Stimulated activated CD8-positive, alpha-beta memory T cell treated with anti-CD3 and anti-CD28 coated beads, Interleukin-4, amount 100 ng/mL, for 4 hours (primary cell): ENCODE measurements around the gene ALKBH5.

Source experiments
- DNase-seq, 2 donors: peaks; one replicate each; pipeline ENCODE4 v3.0.0-alpha.2; 2020; ENCODE audit warnings: low read depth in 2 of 2, low spot score in 1 of 2

The ALKBH5 gene

DNA sequence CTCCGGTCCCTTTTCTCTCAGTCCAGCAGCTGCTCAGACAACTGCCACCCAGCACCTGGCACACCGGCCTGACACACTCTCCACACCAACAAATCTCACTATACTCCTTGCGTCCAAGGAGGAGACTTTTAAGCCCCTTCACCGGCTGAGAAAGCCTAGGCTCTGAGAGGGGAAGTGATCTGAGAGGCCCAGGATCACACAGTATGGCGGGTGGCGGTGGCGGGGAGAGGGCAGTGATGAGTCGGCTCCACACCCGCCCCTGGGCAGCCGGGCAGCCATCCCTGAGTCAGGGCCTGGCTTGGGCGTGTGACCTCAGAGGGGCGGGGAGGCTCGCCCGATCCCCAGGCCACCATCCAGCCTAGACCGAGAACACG is 74.3 kb downstream of the ALKBH5 start:
- no peak for DNase-seq

DNA sequence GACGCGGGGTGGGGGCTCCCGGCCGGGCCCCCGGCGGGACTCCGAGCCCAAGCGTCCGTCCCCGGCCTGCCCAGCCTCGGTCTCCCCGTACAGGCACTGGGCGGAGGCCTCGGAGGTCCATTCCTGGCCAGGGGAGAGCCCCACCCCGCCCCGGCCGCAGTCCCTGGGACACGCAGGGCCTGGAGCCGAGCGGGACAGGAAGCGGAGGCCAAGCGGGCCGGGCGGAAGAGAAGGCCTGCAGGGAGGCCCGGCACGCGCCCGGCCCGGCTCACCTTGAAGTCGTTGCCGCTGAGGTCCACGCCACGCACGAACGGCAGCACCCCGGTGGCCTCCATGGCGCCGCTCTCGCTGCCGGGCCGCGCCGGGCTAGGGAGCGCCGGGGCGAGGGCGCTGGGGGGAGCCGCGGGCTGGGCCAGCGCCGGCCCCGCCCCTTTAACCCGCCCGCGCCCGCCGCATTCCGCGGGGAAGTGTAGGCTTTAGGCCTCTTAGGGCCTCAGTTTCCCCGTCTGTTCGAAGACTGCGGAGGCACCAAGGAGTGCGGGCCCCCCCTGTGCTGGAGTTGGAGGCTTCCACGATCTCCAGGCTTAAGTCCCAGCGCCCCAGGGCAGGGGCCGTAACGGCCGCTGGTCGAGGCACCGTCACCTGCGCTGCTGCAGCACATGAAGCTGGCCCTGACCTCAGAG is 74.9 kb downstream of the ALKBH5 start, which contains the start of gene FLII:
TSS of gene FLII (minus strand) at position 383 of the 683 bp plus-strand sequence. CDS start at position 335, 48 bp downstream.
- no peak for DNase-seq
